Caki2 (cell line): Measurements from ENCODE around the gene PSMD7. TPM values are rescaled to one million over a fixed set of nuclear protein-coding genes. Genes with fewer than 3 reads are reported as not detected.
"Not testable (repeated sequence)": the region's sequence is repeated elsewhere in the genome, so short reads cannot be mapped to it uniquely, and the experiment has no call there.

Experiments
- DNase-seq: peaks from one replicate; pipeline ENCODE4 v3.0.0-alpha.2; 2015; ENCODE audit warnings: low read depth
- in situ Hi-C: cut with HindIII; loops from 2 replicates; pipeline ENCODE4 v1.10.0; 2016; ENCODE audit warnings: low sequenced_read_pairs, low pct_unique_long_range_greater_than_20kb, mixed read lengths
- total RNA-seq: library from RNA; depleted of rRNA; stranded (reverse); fragments of >200 nt; shearing (Covaris generic); gene quantifications from 2 replicates; pipeline ENCODE4 v1.2.3, GENCODE V29; 2014; ENCODE audit warnings: low replicate concordance

Gene PSMD7
- total RNA-seq, 1 experiment from 2014 or later: 107 TPM

GRCh38 chr16:74290356-74290755, 6.3 kb upstream of the PSMD7 start:
- in situ Hi-C loops: no loop called here
- DNase-seq: no peak

DNA sequence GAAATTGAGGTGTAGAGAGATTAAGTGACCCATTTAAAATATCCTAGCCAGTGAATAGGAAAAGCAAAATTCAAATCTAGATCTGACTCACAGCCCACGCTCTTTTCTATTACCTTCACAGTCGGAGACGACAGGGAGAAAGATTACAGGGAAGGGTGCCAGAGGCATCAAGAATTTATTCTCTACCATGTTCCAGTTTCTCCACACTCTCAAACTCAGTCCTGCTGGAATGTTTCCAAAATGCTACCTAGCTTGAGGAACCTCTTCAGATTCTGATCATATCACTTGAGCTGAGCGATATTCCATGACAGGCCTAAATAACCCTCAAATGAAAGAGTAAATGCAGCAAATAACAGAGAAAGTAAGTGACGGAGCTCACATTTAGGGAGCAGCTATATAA, 5.4 kb upstream of the PSMD7 start:
- in situ Hi-C loops: no loop called here

DNA sequence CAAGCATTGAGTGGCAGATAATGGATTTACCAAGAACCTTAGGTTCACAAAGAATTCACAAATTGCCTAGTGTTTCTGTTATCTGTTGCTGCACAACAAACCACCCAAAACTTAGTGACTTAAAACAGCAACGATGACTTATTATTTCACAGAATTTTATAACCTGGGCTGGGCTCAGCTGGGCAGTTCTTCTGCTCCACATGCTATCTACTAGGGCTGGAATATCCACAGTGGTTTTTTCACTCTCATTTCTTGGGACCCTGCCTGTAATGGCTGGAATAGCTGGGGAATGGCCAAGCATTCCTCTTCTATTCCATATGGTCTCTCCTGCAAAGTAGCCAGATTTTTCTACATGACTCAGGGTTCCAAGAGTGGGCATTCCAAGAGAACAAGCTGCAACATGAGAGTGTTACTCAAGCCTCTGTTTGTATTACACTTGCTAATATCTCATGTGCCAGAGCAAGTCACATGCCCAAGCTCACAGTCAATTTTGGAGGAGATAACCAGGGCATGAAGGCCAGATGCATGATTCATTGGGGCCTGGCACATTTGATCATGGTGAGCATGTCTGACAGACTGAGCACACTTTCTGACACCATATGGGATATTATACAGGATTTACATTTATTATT, 4.9 kb upstream of the PSMD7 start:
- in situ Hi-C loops: no loop called here
- DNase-seq: peak; percentile 21

More for the DNA sequence above, 5.4 kb upstream of the PSMD7 start:
- no peak for DNase-seq

DNA sequence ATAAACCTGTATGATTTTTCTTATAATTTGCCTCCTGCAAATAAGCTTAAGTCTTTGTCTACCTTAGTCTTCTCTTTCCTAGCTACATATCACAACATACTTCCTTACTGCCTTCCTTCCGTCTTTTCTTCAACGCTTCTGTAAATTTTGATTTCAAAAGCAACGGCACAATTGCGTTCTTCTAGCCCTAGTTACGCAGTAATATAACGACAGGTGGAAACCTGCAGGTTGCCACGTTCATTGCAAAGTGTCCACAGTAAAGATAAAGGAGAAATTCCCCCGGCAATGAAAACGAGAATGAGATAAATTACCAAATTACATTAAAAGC, 546 bp upstream of the PSMD7 start:
- DNase-seq: no peak
- in situ Hi-C loops: no loop called here

DNA sequence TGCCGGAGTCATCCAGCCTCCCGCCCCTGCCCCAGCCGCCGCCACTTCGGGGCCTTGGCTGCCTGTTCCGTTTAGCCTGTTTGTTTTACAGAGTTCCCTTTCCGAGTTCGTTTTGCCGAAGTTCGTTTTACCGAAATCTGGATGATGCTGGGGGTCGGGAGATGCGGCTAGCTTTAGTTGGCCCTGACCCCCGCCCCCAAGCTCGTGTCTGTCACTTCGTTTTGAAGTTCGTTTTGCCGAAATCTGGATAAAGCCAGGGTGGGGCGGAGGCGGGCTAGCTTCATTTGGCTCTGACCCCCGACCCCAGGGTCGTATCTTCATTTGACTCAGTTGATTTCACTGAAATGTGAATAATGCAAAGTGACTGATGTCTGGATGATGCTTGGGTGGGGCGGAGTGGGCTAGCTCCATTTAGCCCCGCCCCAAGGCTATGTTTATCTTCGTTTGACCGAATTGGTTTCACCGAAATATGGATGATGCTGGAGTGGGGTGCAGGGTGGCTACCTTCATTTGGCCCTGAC, 591 bp downstream of the PSMD7 start:
- in situ Hi-C loops: no loop called here
- no peak for DNase-seq

DNA sequence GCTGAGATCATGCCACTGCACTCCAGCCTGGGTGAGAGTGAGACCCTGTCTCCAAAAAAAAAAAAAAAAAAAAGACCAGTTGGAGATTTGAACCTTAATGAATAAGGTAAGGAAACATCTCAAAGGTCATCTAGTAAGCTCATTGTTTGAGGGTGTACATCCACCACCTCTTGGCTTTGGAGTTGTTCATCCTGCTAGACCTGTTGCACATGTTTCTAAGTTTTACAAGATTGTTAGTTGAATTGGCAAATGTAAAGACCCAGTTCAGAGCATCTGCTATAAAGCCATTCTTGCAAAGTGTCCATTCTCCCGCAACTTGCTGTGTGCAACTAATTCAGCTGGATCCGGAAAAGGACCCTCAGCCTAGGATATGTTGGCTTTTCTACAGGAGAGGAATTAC, 1.5 kb downstream of the PSMD7 start:
- in situ Hi-C loops: no loop called here
- DNase-seq: no peak

GRCh38 chr16:74302341-74302740, 5.7 kb downstream of the PSMD7 start:
- in situ Hi-C loops: no loop called here
- DNase-seq: no peak

- in situ Hi-C loops: no loop called here
- DNase-seq: no peak
These were observed 7.7 kb downstream of the PSMD7 start for GRCh38 chr16:74304164-74304834.

DNA sequence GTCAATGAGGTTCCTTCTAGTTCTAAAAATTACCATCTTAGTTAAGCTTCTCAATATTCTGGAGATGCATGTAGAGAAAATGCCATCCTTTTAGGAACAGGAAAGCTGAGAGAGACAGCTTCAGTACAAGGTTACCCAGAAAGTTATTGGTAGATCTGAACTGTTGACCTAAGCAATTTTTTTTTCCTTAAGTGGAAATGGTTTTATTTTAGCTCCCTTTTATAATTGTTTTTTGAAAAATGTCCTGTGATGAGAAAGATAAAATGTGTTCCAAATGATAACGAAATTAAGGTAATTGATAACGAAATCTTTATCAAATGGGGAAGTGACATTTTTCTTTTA, 8.2 kb downstream of the PSMD7 start:
- in situ Hi-C loops: no loop called here
- no peak for DNase-seq

DNA sequence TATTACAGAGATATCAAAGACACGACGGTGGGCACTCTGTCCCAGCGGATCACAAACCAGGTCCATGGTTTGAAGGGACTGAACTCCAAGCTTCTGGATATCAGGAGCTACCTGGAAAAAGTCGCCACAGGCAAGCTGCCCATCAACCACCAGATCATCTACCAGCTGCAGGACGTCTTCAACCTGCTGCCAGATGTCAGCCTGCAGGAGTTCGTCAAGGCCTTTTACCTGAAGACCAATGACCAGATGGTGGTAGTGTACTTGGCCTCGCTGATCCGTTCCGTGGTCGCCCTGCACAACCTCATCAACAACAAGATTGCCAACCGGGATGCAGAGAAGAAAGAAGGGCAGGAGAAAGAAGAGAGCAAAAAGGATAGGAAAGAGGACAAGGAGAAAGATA, 8.7 kb downstream of the PSMD7 start:
- in situ Hi-C loops: no loop called here
- DNase-seq: no peak

DNA sequence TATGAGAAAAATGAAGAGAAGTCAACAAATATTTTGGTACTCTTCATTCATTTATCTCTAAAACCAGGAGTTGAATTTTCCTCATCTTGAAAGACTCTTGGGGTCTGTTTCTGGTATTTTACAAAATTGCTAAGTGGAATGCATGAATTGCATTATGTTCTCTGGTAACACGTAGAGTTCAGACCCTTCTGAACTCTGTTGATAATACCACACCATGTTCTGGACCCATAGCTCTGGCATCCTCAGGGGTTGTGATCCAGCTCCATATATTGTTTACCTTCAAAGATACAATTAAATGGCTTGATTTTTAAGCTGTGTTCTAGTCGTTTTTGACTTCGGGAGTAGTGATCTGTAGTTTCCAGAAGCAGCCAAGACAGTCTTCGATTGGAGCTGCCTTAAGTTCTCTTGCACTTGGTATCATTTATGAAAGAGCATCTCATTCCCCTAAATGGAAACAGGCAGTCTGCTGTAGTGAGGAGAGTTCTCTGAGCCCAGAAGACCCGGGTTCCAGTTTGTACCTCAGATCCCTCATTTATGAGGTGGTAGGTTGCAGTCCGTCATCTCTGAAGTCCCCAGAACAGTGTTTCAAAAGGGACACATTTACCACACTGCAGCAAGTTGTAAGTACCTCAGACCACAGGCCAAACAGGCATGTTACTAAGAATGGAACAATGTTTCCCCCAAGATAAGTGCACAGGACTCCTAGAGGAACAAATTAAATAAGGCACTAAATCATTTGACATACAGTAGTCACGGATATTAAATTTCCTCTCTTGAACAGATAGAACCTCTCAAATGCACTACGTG, 9.6 kb downstream of the PSMD7 start:
- in situ Hi-C loops: no loop called here
- DNase-seq: no peak

GRCh38 chr16:74307383-74307782, 10.8 kb downstream of the PSMD7 start:
- in situ Hi-C loops: no loop called here
- no peak for DNase-seq

GRCh38 chr16:74309789-74310781, 13.5 kb downstream of the PSMD7 start:
- peak; percentile 50 for DNase-seq
- in situ Hi-C loops: no loop called here

DNA sequence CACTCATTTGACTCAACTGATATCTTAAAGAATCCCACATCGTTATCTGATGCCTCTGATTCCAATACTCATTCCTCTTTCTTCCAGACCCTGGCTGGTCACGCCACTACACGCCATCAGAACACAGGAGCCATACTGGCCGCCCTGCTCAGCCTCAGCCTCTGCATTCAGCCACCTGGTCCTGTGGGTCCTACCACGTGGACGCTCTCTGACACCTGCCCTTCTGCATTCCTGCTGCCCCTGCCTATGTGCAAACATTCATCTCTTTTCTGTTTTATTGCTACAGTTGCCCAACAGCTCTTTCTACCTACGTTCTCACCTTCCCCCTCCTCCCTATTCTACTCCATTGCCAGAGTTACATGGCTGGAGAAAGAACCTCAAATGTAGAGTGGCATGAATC, 18.4 kb downstream of the PSMD7 start:
- DNase-seq: no peak
- in situ Hi-C loops: no loop called here

DNA sequence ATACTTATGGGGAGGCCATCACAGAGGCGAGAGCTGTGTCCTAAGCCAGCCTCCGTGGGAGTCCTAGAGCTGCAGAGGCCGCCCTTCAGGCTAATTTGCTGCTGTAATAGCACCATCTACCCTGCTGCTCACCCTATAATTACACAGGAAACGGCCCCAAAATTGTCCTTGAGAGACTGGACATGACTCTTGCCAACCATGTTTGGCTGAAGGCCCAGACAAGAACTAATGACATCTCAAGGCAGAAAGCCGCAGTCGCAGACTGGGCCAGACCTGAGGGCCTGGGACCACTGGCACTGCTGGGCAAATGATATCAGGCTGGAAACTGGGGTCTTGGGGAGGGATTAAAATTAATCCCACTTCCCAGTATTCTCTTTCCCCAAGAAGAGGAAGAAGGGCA, 24.1 kb downstream of the PSMD7 start:
- in situ Hi-C loops: no loop called here
- DNase-seq: no peak

DNA sequence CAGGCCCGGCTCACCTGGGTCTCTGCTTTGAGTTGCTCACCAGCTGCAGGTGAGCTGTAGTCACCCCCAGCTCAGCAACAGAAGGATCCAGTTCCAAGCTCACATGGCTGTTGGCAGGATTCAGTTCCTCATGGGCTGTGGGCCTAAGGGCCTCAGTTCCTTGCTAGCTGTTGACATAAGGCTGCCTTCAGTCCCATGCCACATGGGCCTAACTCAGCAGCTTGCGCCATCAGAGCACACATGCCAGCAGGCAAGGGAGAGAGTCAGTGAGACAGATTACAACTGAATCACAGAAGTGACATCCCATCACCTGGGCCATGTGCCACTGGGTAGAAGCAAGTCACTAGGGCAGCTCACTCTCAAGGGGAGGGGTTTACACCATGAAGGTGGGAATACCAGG, 24.7 kb downstream of the PSMD7 start:
- in situ Hi-C loops: no loop called here

GRCh38 chr16:74322301-74322710, 25.7 kb downstream of the PSMD7 start:
- in situ Hi-C loops: no loop called here
- DNase-seq: no peak

More for the DNA sequence above, 24.7 kb downstream of the PSMD7 start:
- no peak for DNase-seq

GRCh38 chr16:74324777-74325176, 28.2 kb downstream of the PSMD7 start:
- in situ Hi-C loops, DNase-seq: not testable (repeated sequence)
